MM.1S (cell line): Measurements from ENCODE around the gene DNAJC18.

Experiments
- DNase-seq: peaks from one replicate; pipeline ENCODE4 v3.0.0-alpha.2; 2015
- H2AFZ ChIP-seq: fragments of 300-600 bp; sonication (generic); 2 replicates; pipeline ENCODE4 v1.6.0; 2016; ENCODE audit warnings: antibody characterized with exemption, low read length
- H3F3A ChIP-seq: fragments of 300-600 bp; sonication (generic); 2 replicates; pipeline ENCODE4 v1.6.1; 2016; ENCODE audit warnings: mild to moderate bottlenecking, antibody characterized with exemption, low read length, moderate library complexity, mixed read lengths; ENCODE audit not compliant: insufficient read depth
- H3K27ac ChIP-seq: fragments of 300-600 bp; sonication (generic); 2 replicates; pipeline ENCODE4 v1.5.1; 2016; ENCODE audit warnings: mild to moderate bottlenecking, low read length
- H3K27me3 ChIP-seq: fragments of 300-600 bp; sonication (generic); replicated peaks from 2 replicates; pipeline ENCODE4 v1.6.0; 2016; ENCODE audit warnings: low read length; ENCODE audit not compliant: insufficient read depth
- H3K36me3 ChIP-seq: fragments of 300-600 bp; sonication (generic); replicated peaks from 2 replicates; pipeline ENCODE4 v1.6.1; 2016; ENCODE audit warnings: mild to moderate bottlenecking, low read length, mixed read lengths; ENCODE audit not compliant: insufficient read depth
- H3K4me1 ChIP-seq: fragments of 300-600 bp; sonication (generic); 2 replicates; pipeline ENCODE4 v1.6.1; 2016; ENCODE audit warnings: low read length, mixed read lengths
- H3K4me2 ChIP-seq: fragments of 300-600 bp; sonication (generic); 2 replicates; pipeline ENCODE4 v1.6.0; 2016; ENCODE audit warnings: low read depth, low read length
- H3K4me3 ChIP-seq: fragments of 300-600 bp; sonication (generic); 2 replicates; pipeline ENCODE4 v1.5.1; 2016; ENCODE audit warnings: low read length, mixed read lengths
- H3K79me2 ChIP-seq: fragments of 300-600 bp; sonication (generic); 2 replicates; pipeline ENCODE4 v1.6.1; 2016; ENCODE audit warnings: mixed run types, low read length, mixed read lengths
- H3K9ac ChIP-seq: fragments of 300-600 bp; sonication (generic); 2 replicates; pipeline ENCODE4 v1.6.1; 2016; ENCODE audit warnings: low read length, mixed read lengths
- H3K9me2 ChIP-seq: fragments of 300-600 bp; sonication (generic); replicated peaks from 2 replicates; pipeline ENCODE4 v1.6.1; 2016; ENCODE audit warnings: mild to moderate bottlenecking, low read length, mixed read lengths; ENCODE audit not compliant: insufficient read depth
- H3K9me3 ChIP-seq: fragments of 300-600 bp; sonication (generic); replicated peaks from 2 replicates; pipeline ENCODE4 v1.6.1; 2016; ENCODE audit warnings: mild to moderate bottlenecking, low read length, mixed read lengths; ENCODE audit not compliant: insufficient read depth
- H4K20me1 ChIP-seq: fragments of 300-600 bp; sonication (generic); 2 replicates; pipeline ENCODE4 v1.6.1; 2016; ENCODE audit warnings: mild to moderate bottlenecking, low read length, moderate library complexity, mixed read lengths; ENCODE audit not compliant: insufficient read depth
- EZH2 ChIP-seq: fragments of 300-600 bp; sonication (generic); optimal IDR thresholded peaks from 2 replicates; pipeline ENCODE3; 2017; ENCODE audit warnings: low read depth, mild to moderate bottlenecking, antibody characterized with exemption, low read length, mixed read lengths
- EZH2phosphoT487 ChIP-seq: fragments of 300-600 bp; sonication (generic); IDR thresholded peaks from 2 replicates; pipeline ENCODE4 v1.6.1; 2018; ENCODE audit warnings: antibody characterized with exemption, low read length
- TF ChIP-seq, protein P1 (sequence below): fragments of 300-600 bp; sonication (generic); IDR thresholded peaks from 2 replicates; pipeline ENCODE4 v1.5.1; 2016; ENCODE audit warnings: antibody characterized with exemption, low read length, mixed read lengths

Gene DNAJC18

DNA sequence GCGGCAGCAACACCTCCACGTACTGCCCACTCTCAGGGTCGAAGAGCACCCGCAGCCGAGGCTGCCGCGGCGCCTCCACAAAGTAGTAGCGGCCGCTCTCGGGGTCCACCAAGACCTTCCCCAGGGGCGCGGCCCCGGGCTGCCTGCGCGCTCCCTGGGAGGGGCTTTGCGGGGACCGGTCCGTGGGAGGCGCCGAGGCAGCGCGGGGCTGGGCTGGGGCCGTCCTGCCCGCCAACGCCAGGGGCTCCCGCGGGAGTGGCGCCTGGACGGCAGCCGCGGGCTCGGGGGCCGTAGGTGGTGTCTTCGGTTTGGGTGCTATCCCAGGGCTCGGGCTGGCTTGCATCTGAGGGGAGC, 47.0 kb downstream of the DNAJC18 start:
- Histone ChIP-seq H3F3A (peaks cover 55% of the 10 kb centered on the region), H3K27ac (peak overlapping the region; percentile 98; the same call in 1 of the 2 replicates), H3K4me2 (peak overlapping the region; percentile 98), H3K4me1 (peaks cover 26% of the 10 kb centered on the region), H3K27me3 (no peaks in the 10 kb centered on the region), H3K4me3 (peak overlapping the region; percentile 74), H3K79me2 (peaks cover 80% of the 10 kb centered on the region), H3K9me3 (no peaks in the 10 kb centered on the region), H4K20me1 (no peaks in the 10 kb centered on the region), H3K9me2 (no peaks in the 10 kb centered on the region), H3K36me3 (no peaks in the 10 kb centered on the region), H3K9ac (peak overlapping the region; percentile 96), H2AFZ (peak overlapping the region; percentile 60)
- no peak for DNase-seq
- TF ChIP-seq, protein P1, sequence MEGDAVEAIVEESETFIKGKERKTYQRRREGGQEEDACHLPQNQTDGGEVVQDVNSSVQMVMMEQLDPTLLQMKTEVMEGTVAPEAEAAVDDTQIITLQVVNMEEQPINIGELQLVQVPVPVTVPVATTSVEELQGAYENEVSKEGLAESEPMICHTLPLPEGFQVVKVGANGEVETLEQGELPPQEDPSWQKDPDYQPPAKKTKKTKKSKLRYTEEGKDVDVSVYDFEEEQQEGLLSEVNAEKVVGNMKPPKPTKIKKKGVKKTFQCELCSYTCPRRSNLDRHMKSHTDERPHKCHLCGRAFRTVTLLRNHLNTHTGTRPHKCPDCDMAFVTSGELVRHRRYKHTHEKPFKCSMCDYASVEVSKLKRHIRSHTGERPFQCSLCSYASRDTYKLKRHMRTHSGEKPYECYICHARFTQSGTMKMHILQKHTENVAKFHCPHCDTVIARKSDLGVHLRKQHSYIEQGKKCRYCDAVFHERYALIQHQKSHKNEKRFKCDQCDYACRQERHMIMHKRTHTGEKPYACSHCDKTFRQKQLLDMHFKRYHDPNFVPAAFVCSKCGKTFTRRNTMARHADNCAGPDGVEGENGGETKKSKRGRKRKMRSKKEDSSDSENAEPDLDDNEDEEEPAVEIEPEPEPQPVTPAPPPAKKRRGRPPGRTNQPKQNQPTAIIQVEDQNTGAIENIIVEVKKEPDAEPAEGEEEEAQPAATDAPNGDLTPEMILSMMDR = no peak
- TF ChIP-seq EZH2phosphoT487 = no peak
- no peak for TF ChIP-seq EZH2

DNA sequence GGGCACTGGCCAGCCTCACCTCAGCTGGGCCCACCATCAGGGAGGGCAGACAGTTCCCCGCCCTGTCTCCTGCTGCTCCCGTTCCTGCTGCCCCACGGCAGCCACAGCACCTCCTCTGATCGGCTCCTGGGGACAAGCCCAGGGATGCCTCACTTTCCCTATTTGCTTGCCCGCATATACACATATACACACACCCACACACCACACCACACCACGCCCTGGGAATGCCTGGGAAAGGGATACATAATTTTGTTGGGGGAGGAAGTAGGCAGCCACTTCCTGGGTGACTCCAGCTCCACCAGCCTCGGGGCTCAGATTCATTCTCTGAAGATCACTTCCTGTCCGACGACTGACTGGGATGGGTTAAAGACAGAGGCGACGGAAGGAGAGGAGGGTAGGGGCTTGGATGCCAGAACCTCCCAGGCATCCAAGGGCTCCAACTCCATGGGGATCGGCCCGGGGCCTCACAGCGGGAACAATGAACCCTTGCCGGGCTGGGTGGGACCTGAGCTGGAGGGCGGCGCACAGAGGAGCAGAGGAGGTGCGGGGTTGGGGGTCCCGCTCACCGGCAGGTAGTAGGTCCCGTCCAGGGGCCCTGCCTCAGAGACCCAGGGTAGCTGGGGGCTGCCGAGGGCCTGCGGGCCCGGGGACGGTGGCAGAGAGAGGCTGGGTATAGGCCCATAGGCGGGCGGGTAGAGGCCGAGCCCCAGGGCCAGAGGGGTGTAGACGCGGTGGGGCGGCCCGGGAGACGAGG, 47.6 kb downstream of the DNAJC18 start:
- peaks cover 84% of the 10 kb centered on the region for H3K79me2 ChIP-seq
- H3K9me2 ChIP-seq = no peaks in the 10 kb centered on the region
- H3K4me1 ChIP-seq = peaks cover 29% of the 10 kb centered on the region
- H3K4me3 ChIP-seq = peak overlapping the region; percentile 74
- no peaks in the 10 kb centered on the region for H3K9me3 ChIP-seq
- peak overlapping the region; percentile 98 for H3K27ac ChIP-seq
- no peaks in the 10 kb centered on the region for H3K36me3 ChIP-seq
- H2AFZ ChIP-seq = peak overlapping the region; percentile 44
- DNase-seq = peak; percentile 42
- TF ChIP-seq EZH2phosphoT487 = no peak
- TF ChIP-seq, protein P1 = no peak
- TF ChIP-seq EZH2 = no peak
- H3K9ac ChIP-seq = peak overlapping the region; percentile 96
- peaks cover 59% of the 10 kb centered on the region for H3F3A ChIP-seq
- H3K27me3 ChIP-seq = no peaks in the 10 kb centered on the region
- no peaks in the 10 kb centered on the region for H4K20me1 ChIP-seq
- H3K4me2 ChIP-seq = peak overlapping the region; percentile 98

DNA sequence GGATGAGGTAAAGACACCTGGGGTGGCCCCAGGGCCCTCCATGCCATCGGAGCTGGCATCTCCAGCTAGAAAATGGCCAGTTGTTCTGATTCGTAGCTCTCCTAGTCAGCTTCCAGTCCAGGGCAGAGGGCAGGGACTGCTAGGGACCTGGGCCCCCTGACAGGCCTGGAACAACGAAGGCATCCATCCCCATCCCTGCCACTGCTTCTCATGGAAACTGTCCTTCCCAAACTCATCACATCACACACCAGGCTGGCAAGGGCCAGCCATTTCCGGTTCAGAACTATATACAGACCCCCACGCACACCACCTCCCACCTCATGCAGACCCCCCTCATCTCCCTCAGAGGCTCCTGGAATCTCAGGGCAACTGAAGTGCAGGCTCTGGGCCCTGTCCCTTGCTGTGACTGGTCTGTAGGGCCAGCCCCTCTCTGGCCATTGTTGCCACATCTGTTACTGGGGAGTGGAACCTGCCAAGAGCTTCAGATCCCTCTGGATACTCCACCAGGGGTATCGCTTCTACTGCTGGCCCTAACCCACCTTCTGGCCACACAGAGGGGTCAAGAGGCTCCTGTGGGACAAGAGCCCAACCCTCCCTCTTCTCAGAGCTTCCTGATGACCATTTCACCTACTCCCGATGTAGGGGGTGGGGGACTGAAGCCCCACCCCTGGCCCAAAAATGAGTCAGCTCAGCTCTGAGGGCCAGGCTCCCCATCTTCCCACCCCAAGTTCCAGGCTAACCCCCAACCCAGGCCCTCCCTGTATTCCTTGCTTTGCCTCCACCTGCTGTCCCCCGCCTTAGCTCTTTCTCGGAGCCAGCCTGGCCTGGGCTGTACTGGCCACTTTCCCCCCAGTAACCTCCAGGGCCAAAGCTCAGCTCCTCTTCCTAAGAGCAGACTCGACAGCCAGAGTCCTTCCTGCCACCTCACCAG, 48.4 kb downstream of the DNAJC18 start:
- H3K9ac ChIP-seq = peak overlapping the region; percentile 96

More for the DNA sequence above, 48.4 kb downstream of the DNAJC18 start:
- Histone ChIP-seq H3K27ac (peak overlapping the region; percentile 98), H4K20me1 (no peaks in the 10 kb centered on the region), H3K27me3 (no peaks in the 10 kb centered on the region), H3F3A (peaks cover 67% of the 10 kb centered on the region), H3K9me3 (no peaks in the 10 kb centered on the region), H3K4me3 (peak overlapping the region; percentile 74), H2AFZ (peak overlapping the region; percentile 44), H3K4me2 (peak overlapping the region; percentile 98), H3K4me1 (peaks cover 38% of the 10 kb centered on the region), H3K9me2 (no peaks in the 10 kb centered on the region), H3K36me3 (no peaks in the 10 kb centered on the region), H3K79me2 (peaks cover 86% of the 10 kb centered on the region)
- no peak for DNase-seq
- TF ChIP-seq EZH2phosphoT487 = no peak
- no peak for TF ChIP-seq EZH2
- TF ChIP-seq, protein P1 = no peak
